Thyroid gland (tissue), 4 donors: ENCODE measurements around the gene CRYAA.
"Not testable (repeated sequence)": the region's sequence is repeated elsewhere in the genome, so short reads cannot be mapped to it uniquely, and the experiment has no call there.

Source experiments
- CTCF ChIP-seq, 6 experiments: fragments of 200-600 bp in 3 of 6; fragments of 450-650 bp in 3 of 6; sonication (generic) in 3 of 6; IDR thresholded peaks; one replicate each; pipeline ENCODE4 v1.5.1; 2016 to 2019; ENCODE audit warnings: antibody characterized with exemption in 6 of 6, mild to moderate bottlenecking in 2 of 6, inconsistent platforms in 1 of 6, moderate library complexity in 1 of 6
- POLR2A ChIP-seq, 2 donors: fragments of 450-650 bp; IDR thresholded peaks; one replicate each; pipeline ENCODE4 v1.6.1; 2017; ENCODE audit warnings: antibody characterized with exemption in 2 of 2, mild to moderate bottlenecking in 2 of 2, moderate library complexity in 1 of 2

- not testable (repeated sequence) for TF ChIP-seq POLR2A, CTCF (IDR thresholded peaks at IDR 0.05)
These were observed 3.1 kb upstream of the CRYAA start for GRCh38 chr21:43165734-43166133.
